Stimulated activated CD4-positive, alpha-beta T cell treated with anti-CD3 and anti-CD28 coated beads, TNF-alpha, amount 100 ng/mL, for 24 hours (primary cell): ENCODE measurements around the gene HCST.
"Not testable (repeated sequence)": the region's sequence is repeated elsewhere in the genome, so short reads cannot be mapped to it uniquely, and the experiment has no call there.

ENCODE experiments used
- DNase-seq, 3 experiments: peaks; one replicate each; pipeline ENCODE4 v3.0.0-alpha.2; 2020; ENCODE audit warnings: low read depth in 3 of 3

Gene HCST

DNA sequence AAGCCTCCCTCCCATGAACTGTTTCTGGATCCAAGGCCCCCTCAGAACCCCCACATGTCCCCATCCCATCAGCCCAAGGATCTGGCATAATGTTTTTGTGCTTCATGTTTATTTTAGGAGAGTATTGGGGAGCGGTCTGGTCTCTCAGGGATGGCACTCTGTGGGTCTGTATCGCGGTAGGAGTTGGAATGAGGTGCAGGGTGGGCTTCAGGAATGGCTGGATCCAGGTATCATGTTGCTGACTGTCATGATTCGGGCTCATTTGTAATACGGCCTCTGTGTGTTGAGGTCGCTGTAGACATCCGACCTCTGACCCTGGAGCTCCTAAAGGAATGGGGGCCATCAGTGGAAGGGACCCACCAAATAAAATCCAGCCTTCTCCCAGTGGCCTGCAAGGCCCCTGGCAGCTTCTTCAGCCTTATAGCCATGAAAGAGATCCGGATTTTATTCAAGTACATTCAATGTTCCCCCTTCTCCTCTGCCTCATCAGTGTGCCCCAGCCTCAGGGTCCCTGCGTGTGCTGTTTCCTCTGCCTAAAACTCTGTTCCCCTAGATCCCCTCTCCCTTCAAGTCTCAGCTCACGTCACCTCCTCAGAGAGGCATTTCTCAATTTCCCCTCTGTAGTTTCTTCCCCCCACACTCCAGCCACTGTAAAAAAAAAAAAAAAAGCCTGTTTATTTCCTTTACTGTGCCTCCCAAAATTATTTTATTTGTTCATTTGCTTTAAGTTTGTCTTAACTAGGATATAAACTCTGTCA lies 2.2 kb downstream of the HCST start:
- DNase-seq, result no peak

GRCh38 chr19:35905178-35905727 lies 2.9 kb downstream of the HCST start:
- no peak for DNase-seq

DNA sequence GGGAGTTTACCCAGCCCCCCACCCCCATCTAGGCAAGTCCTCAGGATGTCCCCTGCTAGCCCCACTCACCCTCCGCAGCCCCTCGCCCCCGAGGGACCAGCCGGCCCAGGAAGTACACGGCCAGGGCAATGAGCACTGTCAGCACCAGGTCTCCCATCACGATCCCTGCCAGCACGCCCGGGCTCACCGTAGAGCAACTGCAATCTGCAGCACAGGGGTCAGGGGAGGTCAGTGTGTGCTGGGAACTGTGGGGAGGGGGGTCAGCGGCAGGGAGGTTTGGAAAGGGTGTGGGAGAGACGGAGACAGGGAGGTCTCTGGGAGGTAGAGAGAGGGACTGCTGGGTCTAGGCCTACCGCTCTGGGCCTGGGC lies 5.0 kb downstream of the HCST start:
- no peak for DNase-seq

- no peak for DNase-seq
Measured at GRCh38 chr19:35908010-35908441, 5.7 kb downstream of the HCST start, which contains the start of gene TYROBP. TSS of gene TYROBP (minus strand) at chr19:35908295. CDS start at chr19:35908228, 67 bp downstream.

DNA sequence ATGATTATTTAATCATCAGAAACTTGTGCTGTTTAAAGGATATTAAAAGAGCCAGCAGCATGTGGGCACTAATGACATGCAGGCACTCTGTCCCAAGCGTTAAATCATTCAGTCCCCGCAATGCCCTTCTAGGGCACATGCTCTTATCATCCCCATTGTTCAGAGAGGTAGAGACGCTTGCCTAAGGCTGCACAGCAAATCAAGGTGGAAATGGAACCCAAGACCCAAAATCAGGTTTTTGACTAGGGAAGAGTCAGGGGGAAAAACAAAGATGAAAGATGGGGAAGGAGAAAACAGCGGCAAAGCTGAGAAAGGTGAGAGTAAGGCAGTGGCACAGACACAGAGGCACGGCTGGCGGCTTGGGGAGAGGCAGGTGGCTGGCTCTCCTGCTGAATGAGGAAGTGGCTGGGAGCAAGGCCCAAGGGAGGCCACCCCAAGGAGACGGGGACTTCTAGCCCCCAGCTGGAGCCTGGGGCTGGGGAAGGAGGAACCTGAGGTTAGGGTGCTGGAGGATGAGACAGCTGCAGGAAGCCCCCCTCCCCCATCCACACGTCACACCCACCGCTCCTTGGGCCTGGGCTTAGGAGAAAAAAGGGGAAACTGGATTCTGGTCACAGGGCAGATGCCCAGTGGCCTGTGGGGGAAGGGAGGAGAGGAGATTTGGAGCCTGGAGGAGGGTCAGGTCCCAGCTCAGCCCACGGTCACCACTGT lies 6.8 kb downstream of the HCST start:
- no peak for DNase-seq

GRCh38 chr19:35909684-35910035 lies 7.3 kb downstream of the HCST start:
- DNase-seq, result no peak

- DNase-seq, result not testable (repeated sequence)
Measured at GRCh38 chr19:35910355-35910754, 8.0 kb downstream of the HCST start.

GRCh38 chr19:35911173-35911572 lies 8.8 kb downstream of the HCST start:
- DNase-seq, result no peak

DNA sequence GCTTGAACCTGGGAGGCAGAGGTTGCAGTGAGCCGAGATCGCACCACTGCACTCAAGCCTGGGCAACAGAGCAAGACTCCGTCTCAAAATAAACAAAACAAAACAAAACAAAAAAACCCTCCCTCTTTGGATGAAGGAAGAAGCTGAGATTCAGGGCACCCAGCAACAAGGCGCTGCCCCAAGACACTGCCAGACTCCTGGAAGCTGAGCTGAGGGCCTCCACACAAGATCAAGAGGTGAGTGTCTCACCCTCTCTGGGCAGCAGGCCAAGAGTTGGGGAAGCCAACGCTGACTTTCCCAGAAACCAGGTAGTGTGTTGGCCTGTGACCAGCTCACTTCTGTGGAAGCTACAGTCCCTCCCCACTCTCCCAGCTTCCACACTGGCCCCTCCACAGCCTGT lies 9.5 kb downstream of the HCST start:
- peak in 1 of 3 experiments; percentile 40 for DNase-seq

DNA sequence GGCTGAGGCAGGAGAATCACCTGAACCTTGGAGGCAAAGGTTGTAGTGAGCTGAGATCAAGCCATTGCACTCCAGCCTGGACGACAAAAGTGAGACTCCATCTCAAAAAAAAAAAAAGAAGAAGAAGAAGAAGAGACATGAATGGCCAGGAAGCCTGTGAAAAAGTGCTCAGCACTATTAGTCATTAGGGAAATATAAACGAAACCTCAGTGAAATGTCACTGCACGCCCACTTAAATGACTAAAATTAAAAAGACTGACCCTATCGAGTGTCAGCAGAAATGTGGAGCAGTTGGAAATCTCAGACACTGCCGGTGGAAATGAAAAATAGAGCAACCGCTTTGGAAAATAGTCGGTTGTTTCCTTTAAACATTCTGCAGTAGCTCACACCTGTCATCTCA lies 11.3 kb downstream of the HCST start:
- no peak for DNase-seq

DNA sequence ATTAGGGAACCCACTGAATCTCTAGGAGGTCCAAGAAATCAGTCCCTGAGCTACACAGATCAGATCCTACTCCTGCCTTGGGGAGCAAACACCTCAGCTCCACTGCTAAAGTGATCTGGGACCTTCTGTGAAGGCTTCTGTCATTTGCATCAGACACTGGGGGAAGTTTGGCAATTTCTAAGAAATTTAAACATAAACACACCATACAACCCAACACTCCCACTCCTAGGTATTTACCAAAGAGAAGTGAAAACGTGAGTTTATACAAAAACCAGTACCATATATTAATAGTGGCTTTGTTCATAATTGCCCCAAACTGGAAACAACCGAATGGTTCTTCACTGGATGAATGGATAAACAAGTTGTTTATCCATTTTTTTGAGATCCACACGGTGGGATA lies 13.1 kb downstream of the HCST start:
- DNase-seq, result no peak

DNA sequence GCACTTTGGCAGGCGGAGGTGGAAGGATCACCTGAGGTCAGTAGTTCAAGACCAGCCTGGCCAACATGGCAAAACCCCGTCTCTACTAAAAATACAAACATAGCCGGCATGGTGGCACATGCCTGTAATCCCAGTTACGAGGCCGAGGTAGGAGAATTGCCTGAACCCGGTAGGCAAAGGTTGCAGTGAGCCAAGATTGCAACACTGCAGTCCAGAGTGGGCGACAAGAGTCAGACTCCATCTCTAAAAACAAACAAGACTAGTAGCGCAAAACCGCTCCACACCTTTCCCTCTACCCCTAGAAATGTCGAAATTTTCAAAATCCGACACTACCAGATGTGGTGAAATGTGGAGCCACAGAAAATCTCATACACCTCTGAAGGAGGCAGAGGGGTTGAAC lies 17.0 kb downstream of the HCST start:
- DNase-seq, result no peak

DNA sequence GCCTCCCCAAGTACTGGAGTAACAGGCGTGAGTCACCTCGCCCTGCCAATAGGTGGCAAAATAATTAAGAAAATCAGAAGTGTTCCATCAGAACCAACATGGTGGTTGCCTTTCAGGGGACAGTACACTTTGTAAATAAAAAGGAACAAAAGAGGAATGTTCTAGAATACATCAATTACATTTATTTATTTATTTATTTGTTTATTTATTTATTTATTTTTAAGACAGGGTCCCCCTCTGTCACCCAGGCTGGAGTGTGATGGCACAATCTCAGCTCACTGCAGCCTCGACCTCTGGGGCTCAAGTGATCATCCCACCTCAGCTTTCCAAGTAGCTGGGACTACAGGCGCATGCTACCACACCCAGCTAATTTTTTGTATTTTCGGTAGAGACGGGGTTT lies 18.7 kb downstream of the HCST start:
- DNase-seq, result no peak

DNA sequence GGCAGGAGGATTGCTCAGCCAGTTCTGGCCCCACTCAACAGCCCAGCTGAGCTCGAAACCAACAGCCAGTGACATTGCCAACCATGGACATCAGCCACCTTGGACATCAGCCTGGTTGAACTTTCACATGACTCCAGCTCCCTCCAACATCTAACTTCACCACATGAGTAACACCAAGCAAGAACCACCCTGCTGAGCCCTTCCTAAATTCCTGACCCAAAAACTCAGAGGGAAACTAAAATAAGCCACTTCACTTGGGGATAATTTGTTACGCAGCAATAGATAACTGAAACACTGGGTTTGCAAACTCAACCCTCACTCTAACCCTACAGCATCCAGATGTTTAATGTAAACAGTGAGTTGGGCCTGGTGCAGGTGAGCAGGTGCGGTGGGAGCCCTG lies 23.2 kb downstream of the HCST start:
- DNase-seq, result no peak

- no peak for DNase-seq
Measured at GRCh38 chr19:35928507-35928906, 26.2 kb downstream of the HCST start.

- DNase-seq, result no peak
Measured at GRCh38 chr19:35929876-35930275, 27.5 kb downstream of the HCST start.

DNA sequence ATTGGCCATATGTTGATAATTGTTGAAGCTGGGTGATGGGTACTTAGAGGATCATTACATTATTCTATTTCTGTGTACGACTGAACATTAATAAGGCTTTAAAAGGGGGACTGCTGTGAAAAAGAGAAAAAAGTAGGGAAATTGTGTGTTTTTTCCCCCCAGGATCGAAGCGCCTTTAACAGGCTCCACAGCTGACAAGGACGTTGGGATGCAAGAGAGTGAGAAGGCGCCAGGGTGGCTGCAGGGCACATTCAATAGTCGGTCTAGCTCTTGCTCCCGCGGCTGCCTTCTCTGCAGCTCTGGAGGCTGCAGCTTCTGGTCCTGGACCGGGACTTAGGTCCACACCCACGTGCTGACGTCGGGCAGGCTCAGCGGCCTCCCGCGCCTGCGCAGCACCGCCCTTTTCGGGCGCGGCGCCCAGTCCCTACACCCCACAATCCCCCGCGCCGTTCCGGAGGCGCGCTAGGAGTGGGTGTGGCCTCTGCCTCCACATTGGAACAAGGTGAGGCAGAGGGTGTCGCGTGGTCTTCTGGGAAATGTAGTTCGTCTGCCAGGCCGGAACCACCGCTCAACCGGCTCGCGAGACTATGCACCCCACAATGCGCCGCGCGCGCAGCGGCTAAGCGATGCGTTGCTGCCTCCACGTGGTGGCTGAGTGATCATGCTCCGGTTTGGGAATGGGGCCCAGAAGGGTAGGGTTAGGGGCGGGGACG lies 29.0 kb downstream of the HCST start:
- peak; percentile 98 to 99 (median 99) for DNase-seq

GRCh38 chr19:35931874-35932202 lies 29.5 kb downstream of the HCST start:
- no peak for DNase-seq

DNA sequence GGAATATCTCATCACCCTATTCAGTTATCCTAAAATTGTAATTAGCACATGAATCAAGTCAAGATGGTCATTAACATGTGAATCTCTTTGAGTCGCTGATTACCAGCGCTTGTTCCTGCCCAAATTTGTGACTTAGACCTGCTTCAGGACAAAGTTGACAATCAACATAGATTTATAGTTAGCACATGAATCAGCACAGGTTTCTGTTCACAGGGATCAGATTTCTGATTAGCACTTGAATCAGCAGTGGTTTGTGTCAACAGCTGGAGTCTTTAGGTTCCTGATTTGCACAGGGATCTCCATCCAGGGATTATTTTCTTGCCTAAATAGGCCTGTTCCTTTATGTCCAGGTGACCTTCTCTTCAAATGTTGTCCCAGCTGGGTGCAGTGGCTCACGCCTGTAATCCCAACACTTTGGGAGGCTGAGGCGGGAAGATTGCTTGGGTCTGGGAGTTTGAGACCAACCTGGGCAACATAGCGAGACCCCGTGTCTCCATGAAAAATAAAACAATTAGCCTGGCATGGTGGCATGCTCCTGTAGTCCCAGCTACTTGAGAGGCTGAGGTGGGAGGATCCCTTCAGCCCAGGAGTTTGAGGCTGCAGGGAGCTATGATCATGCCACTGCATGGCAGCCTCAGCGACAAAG lies 30.1 kb downstream of the HCST start:
- DNase-seq, result no peak

DNA sequence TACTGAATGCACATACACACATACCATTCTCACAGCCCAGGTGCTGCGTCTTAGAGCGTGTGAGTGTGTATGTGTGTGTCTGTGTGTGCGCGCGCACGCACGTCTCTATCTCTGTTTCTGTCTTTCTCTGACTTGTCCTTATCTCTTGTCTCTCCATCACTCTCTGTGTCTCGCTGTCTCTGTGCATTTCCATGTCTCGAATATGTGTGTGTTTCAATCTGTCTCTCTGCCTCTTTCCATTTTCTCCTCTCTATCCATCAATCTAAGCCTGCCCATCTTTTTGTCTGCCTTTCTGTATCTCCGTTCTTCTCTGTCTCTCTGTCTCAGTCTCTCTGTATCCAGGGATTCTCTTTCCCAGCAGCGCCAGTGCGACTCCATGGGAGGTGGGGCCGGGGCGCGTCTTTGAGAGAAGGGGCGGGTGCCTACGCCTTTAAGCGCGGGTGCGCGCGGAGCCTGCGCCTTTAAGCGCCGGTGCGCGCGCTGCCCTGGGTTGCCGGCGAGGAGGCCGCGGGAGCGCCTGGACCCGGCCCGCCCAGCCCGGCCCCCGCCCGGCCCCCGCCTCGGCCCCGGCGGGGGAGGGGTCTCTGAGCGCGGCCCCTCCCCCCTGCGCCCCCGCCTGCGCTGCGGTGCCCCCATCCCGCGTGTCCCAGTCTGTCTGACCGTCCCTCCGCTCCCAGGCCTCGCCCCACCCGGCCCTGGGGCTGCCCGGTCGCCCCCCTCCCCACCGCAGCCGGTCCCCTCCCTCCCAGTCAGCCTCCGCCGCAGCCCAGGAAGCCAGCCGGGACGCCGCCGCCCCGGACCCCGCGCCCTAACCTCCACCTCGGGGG lies 33.8 kb downstream of the HCST start, which contains the start of gene LRFN3:
Gene LRFN3 (plus strand): TSS at position 464 of the 827 bp plus-strand sequence. CDS start 3,052 bp downstream, outside the sequence.
- DNase-seq, result peak in 2 of 3 experiments; percentile 36 to 67

- no peak for DNase-seq
Measured at GRCh38 chr19:35936738-35937268, 34.5 kb downstream of the HCST start.
